ENCODE data around the gene CHMP4B.

GRCh38 chr20:33808388-33808787, 2.8 kb upstream of the CHMP4B start:
- TF ChIP-seq CTCF (IDR thresholded peaks at IDR 0.05), result no peak
- no peak for TF ChIP-seq POLR2A (IDR thresholded peaks at IDR 0.05)
